ENCODE data around the gene SEC24C.
"Not testable (repeated sequence)": the region's sequence is repeated elsewhere in the genome, so short reads cannot be mapped to it uniquely, and the experiment has no call there.

The SEC24C gene

GRCh38 chr10:73731588-73732375 is 12.4 kb upstream of the SEC24C start:
- DNase-seq, result no peak

GRCh38 chr10:73732426-73732825 is 11.7 kb upstream of the SEC24C start:
- no peak for DNase-seq

GRCh38 chr10:73732931-73733623 is 11.1 kb upstream of the SEC24C start:
- DNase-seq, result no peak

- no peak for DNase-seq
Measured at GRCh38 chr10:73734028-73734720, 10.0 kb upstream of the SEC24C start.

- no peak for DNase-seq
Measured at GRCh38 chr10:73734796-73735305, 9.3 kb upstream of the SEC24C start.

GRCh38 chr10:73740501-73741254 is 3.5 kb upstream of the SEC24C start:
- DNase-seq, result not testable (repeated sequence)

GRCh38 chr10:73742454-73742734 is 1.8 kb upstream of the SEC24C start:
- no peak for DNase-seq

- DNase-seq, result no peak
Measured at GRCh38 chr10:73743327-73743904, 756 bp upstream of the SEC24C start.

- DNase-seq, result peak; percentile 67
Measured at GRCh38 chr10:73744664-73744975, 448 bp downstream of the SEC24C start.

GRCh38 chr10:73746721-73747120 is 2.5 kb downstream of the SEC24C start:
- DNase-seq, result no peak

- DNase-seq, result no peak
Measured at GRCh38 chr10:73750819-73751218, 6.6 kb downstream of the SEC24C start.

GRCh38 chr10:73756183-73756582 is 12.0 kb downstream of the SEC24C start:
- DNase-seq, result no peak

GRCh38 chr10:73758704-73759511 is 14.7 kb downstream of the SEC24C start:
- DNase-seq, result no peak

GRCh38 chr10:73759512-73760115 is 15.4 kb downstream of the SEC24C start:
- no peak for DNase-seq

- no peak for DNase-seq
Measured at GRCh38 chr10:73761781-73762180, 17.6 kb downstream of the SEC24C start.

- peak; percentile 24 for DNase-seq
Measured at GRCh38 chr10:73762915-73763314, 18.7 kb downstream of the SEC24C start.

- DNase-seq, result no peak
Measured at GRCh38 chr10:73763343-73763742, 19.2 kb downstream of the SEC24C start.

- DNase-seq, result no peak
Measured at GRCh38 chr10:73765066-73765465, 20.9 kb downstream of the SEC24C start.

- DNase-seq, result no peak
Measured at GRCh38 chr10:73768881-73769280, 24.7 kb downstream of the SEC24C start.

GRCh38 chr10:73769396-73769795 is 25.2 kb downstream of the SEC24C start:
- DNase-seq, result no peak

- peak; percentile 22 for DNase-seq
Measured at GRCh38 chr10:73771722-73772280, 27.6 kb downstream of the SEC24C start.

Measured in fibroblast of skin of scalp (primary cell).